IPS-15b (cell line): ENCODE results near the gene SBNO2.
"Not testable (repeated sequence)": the region's sequence is repeated elsewhere in the genome, so short reads cannot be mapped to it uniquely, and the experiment has no call there.

Experiments
- H3K27me3 ChIP-seq: one replicate; pipeline ENCODE4 v1.6.1; 2013; ENCODE audit warnings: low read length; ENCODE audit not compliant: control insufficient read depth, insufficient read depth
- H3K36me3 ChIP-seq: one replicate; pipeline ENCODE4 v1.6.1; 2013; ENCODE audit warnings: low read length; ENCODE audit not compliant: control insufficient read depth, insufficient read depth
- H3K4me1 ChIP-seq: one replicate; pipeline ENCODE4 v1.6.1; 2013; ENCODE audit warnings: mild to moderate bottlenecking, low read length; ENCODE audit not compliant: control insufficient read depth, insufficient read depth
- H3K4me3 ChIP-seq: one replicate; pipeline ENCODE4 v1.5.1; 2013; ENCODE audit warnings: low read depth, low read length
- H3K9ac ChIP-seq: one replicate; pipeline ENCODE4 v1.6.1; 2013; ENCODE audit warnings: low read depth, mild to moderate bottlenecking, low read length
- H3K9me3 ChIP-seq: one replicate; pipeline ENCODE4 v1.6.1; 2013; ENCODE audit warnings: mild to moderate bottlenecking, low read length; ENCODE audit not compliant: control insufficient read depth, insufficient read depth

The SBNO2 gene

DNA sequence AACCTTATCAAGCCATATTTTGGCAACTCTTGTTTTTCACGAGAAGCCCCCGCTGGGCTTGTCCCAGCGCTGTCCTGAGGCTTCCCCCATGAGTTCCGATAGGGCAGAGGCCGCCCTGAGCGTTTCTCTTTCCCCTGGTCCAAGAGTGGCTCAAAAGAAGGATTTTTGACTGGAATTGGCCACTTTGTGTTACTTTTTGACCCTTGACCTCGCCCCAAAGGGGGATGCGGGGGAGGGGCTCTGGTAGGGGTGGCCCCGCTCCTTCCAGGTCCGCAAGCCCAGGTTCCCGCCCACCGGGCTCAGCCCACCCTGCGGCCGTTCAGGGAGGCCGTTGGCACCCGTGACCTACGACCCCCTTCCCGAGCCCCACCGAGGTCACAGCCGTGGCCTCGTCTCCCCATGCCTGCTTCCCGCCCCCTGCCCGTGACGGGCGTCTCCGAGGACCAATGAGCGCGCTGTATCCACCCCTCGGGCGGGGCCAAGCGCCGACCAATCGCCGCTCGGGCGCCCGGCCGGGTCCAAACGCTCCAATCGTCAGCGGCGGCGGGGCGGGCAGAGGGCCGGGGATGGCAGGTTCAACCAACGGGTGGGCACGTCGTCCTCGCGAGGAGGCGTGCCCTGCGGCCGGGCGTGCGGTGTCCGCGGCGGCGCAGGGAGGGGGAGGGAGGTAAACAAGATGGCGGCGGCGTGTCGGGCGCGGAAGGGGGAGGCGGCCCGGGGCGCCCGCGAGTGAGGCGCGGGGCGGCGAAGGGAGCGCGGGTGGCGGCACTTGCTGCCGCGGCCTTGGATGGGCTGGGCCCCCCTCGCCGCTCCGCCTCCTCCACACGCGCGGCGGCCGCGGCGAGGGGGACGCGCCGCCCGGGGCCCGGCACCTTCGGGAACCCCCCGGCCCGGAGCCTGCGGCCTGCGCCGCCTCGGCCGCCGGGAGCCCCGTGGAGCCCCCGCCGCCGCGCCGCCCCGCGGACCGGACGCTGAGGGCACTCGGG lies 31.3 kb upstream of the SBNO2 start, which contains the start of gene STK11:
TSS of gene STK11 (plus strand) at position 665 of the 986 bp plus-strand sequence. CDS start 1,136 bp downstream, outside the sequence.
- peaks cover 2% of the 10 kb centered on the region for H3K27me3 ChIP-seq
- peaks cover 9% of the 10 kb centered on the region for H3K36me3 ChIP-seq
- peak within 1 kb of the TSS; percentile 76 for H3K9ac ChIP-seq
- H3K4me1 ChIP-seq = no peaks in the 10 kb centered on the region
- H3K9me3 ChIP-seq = no peaks in the 10 kb centered on the region
- H3K4me3 ChIP-seq = peak within 1 kb of the TSS; percentile 70

DNA sequence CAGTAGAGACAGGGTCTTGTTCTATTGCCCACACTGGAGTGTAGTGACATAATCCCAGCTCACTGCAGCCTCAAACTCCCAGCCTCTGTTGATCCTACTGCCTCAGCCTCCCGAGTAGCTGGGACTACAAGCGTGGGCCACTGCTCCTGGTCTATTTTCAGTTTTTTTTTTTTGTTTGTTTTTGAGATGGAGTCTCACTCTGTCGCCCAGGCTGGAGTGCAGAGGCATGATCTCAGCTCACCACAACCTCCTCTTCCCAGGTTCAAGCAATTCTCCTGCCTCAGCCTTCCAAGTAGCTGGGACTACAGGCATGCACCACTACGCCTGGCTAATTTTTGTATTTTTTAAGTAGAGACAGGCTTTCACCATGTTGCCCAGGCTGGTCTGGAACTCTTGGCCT lies 26.5 kb upstream of the SBNO2 start:
- H3K27me3 ChIP-seq, H3K4me3 ChIP-seq, H3K9ac ChIP-seq, H3K9me3 ChIP-seq, H3K4me1 ChIP-seq, H3K36me3 ChIP-seq: not testable (repeated sequence)

DNA sequence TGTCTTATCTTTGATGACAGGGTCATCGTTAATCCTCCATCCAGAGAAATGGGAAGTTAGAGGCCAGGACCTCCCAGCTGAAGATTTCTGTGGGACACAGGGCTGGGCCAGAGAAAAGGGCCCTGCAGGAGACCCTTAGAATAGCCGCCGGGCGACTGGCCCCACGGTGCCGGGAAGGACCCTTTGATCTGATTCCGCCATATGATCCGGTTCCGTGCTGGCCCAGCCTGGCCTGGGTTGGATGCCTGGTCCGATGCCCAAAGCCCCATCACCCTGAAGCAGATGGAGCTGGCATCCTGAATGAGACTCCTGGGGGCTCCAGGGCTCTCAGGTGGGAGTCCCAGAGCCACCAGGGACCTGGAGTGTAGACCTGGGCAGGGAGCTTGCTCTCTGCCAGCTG lies 25.5 kb upstream of the SBNO2 start:
- Histone ChIP-seq H3K36me3 (no peaks in the 10 kb centered on the region), H3K4me1 (no peaks in the 10 kb centered on the region), H3K27me3 (peaks cover 2% of the 10 kb centered on the region), H3K4me3 (no peak overlapping the region), H3K9ac (no peak overlapping the region), H3K9me3 (no peaks in the 10 kb centered on the region)

DNA sequence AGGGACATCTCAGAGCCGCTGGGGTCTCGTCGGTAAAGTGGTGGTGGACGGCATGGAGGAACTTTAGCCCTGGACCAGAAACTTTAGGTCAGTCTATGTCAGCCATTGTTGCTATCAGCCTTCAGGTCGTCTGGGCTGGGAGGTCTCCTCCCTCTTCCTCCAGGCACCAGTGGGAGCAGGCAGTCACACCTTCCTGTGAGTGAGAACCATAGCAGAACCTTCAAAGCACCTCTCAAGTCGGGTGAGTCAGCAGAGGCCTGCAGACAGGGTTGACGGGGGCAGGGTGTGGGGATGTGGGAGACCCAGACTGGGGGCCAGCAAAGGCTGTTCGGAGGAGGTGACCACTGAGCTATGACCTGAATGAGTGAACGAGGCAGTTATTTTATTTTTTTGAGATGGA lies 15.4 kb upstream of the SBNO2 start:
- no peaks in the 10 kb centered on the region for H3K36me3 ChIP-seq
- H3K9me3 ChIP-seq = no peaks in the 10 kb centered on the region
- no peak overlapping the region for H3K4me3 ChIP-seq
- no peak overlapping the region for H3K9ac ChIP-seq
- H3K4me1 ChIP-seq = no peaks in the 10 kb centered on the region
- H3K27me3 ChIP-seq = no peaks in the 10 kb centered on the region

DNA sequence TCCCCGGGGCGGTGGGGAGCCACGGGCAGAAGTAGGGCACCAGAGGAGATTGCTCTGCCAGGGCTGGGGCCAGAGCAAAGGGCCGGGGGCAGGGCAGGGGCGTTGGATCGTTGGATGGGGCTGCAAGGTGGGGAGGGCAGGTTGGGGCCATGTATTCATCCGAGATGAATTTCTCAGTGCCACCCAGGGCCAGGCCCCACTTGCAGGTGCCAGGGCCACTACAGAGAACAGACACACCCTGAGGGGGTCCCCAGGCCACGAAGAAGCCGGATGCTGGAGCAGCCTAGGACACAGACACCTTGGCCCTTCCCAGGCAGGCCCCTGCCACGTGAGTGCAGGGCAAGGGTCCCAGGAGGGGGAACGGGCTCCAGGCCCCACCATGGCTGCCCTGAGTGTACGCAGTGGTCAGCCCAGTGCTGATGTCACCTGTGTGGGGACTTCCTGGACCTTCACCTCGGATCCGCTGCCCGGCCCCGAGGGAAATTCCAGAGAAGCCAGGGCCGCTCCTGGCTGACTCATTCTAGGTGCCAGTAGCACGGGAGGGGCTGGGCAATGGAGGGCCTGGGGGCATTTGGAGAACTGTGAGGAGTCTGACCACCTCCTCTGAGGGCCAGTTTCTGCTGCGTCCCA lies 9.6 kb upstream of the SBNO2 start:
- Histone ChIP-seq H3K4me1 (peaks cover 3% of the 10 kb centered on the region), H3K9me3 (no peaks in the 10 kb centered on the region), H3K9ac (no peak overlapping the region), H3K27me3 (no peaks in the 10 kb centered on the region), H3K36me3 (no peaks in the 10 kb centered on the region), H3K4me3 (no peak overlapping the region)

DNA sequence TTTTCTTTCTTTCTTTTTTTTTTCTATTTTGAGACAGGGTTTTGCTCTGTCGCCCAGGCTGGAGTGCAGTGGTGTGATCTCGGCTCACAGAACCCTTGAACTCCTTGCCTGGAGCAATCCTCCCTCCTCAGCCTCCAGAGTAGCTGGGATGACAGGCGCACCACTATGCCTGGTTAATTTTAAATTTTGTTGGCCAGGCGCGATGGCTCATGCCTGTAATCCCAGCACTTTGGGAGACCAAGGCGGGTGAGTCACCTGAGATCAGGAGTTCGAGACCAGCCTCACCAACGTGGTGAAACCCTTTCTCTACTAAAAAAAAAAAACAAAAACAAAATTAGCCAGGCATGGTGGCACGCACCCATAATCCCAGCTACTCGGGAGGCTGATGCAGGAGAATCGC lies 8.7 kb upstream of the SBNO2 start:
- Histone ChIP-seq H3K9me3 (no peaks in the 10 kb centered on the region), H3K27me3 (no peaks in the 10 kb centered on the region)

DNA sequence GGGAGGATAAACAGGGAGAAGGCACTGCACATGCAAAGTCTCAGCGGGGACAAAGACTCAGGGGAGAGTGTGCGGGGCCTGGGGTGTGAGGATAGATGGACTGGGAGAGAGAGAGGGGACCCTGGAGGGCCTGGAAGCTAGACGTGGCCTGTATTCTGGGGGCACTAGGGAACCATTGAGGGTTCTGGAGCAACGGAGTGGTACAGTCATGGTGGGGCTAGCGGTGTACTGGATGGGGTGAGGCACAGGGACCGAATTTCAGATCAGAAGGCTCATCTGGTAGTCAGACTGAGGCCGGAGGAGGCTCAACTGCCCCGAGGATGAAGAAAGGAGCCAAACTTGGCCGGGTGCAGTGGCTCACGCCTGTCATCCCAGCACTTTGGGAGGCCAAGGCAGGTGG lies 8.0 kb upstream of the SBNO2 start:
- Histone ChIP-seq H3K9me3 (no peaks in the 10 kb centered on the region), H3K9ac (no peak overlapping the region)

More for the DNA sequence above, 8.7 kb upstream of the SBNO2 start:
- no peak overlapping the region for H3K4me3 ChIP-seq
- H3K36me3 ChIP-seq = no peaks in the 10 kb centered on the region
- H3K4me1 ChIP-seq = peaks cover 3% of the 10 kb centered on the region
- no peak overlapping the region for H3K9ac ChIP-seq

DNA sequence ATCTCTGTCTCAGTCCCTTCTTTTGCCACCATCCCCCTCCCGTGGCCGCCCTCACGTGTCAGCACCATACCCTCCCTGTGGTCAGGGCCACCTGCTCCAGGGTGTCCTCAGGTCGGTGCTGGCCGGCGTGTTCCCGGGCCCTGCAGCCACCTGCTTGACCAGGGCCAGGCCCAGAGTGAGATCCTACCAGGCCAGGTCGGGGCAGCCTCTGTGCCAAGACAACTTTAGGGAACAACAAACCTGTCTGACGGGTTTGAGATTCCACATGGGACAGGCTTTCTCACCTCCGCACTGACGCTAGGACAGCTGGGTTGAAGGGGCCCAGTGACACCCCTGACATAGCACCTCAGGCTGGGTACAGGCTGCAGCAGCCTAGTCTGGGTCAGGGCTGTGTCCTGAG lies 7.5 kb upstream of the SBNO2 start:
- Histone ChIP-seq H3K9me3 (no peaks in the 10 kb centered on the region), H3K4me3 (no peak overlapping the region), H3K4me1 (peaks cover 3% of the 10 kb centered on the region), H3K9ac (no peak overlapping the region), H3K27me3 (no peaks in the 10 kb centered on the region), H3K36me3 (no peaks in the 10 kb centered on the region)

More for the DNA sequence above, 8.0 kb upstream of the SBNO2 start:
- Histone ChIP-seq H3K4me1 (peaks cover 3% of the 10 kb centered on the region), H3K27me3 (no peaks in the 10 kb centered on the region), H3K36me3 (no peaks in the 10 kb centered on the region), H3K4me3 (no peak overlapping the region)

DNA sequence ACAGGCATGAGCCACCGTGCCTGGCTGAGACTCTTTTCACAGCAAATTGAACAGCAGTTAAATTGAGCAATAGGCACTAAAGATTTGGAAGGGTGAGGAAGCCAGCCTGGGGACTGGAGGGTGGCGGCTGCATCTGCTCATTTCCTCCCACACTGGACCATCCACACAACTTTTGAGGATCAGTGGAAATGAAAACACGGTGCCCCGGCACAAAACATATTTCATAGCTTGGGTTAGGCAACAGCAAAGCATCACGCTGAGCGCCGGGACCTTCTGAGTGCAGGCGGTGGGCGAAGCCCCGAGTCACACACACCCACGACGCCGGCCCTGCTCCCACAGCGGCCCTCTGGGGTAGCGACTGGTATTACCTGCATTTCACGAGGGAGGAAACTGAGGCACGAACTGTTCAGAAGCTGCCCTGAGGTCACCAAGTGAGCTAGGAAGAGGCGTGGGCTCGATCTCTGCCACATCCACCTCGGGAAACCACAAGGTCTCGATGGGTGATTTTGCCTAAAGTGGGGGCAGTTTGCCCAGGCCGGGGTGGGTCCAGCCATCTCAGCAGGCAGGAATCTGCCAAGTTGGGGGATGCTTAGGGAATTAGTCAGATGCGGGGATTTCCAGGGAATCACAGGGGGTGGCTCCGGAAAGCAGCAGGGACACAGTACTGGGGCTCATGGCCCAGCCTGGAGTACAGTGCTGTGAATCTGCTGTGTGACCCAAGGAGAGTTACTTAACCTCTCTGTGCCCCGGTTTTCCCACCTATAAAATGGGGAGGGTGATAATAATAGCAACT lies 3.5 kb upstream of the SBNO2 start:
- no peak overlapping the region for H3K9ac ChIP-seq
- peaks cover 3% of the 10 kb centered on the region for H3K4me1 ChIP-seq
- H3K4me3 ChIP-seq = no peak overlapping the region

DNA sequence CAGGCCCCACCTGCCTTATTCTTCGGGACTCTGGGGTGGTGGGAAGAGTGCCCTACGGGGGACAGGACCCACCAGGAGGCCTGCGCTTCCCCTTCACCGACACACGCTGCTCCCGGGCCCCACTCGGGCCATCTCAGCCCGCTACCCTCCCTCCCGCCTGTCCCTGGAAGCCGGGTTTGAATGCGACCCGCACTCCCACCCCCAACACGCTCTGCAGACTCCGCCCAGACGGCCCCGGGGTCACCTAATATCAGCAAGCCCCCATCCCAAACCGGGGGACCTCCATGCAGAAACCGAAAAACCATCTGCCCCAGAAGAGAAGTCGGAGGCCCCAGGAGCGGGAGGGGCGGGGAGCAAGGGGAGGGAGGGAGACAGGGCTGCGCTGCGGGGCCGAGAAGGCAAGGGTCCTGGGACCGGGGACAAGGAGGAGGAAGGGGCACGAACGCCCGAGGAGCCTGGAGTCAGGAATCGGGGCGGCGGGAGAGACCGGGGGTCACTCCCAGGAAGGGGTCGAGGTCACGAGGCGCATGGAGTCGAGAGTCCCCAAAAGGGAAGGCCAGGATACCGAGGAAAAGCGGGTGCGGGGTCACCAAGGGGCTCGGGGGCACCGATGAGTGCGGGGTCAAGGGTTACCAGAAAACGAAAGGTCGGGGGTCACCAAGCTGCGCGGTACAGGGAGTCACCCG lies 766 bp downstream of the SBNO2 start:
- Histone ChIP-seq H3K9ac (peak overlapping the region; percentile 87), H3K9me3 (no peaks in the 10 kb centered on the region), H3K4me3 (peak overlapping the region; percentile 82), H3K4me1 (peaks cover 2% of the 10 kb centered on the region), H3K36me3 (peaks cover 3% of the 10 kb centered on the region), H3K27me3 (no peaks in the 10 kb centered on the region)

More for the DNA sequence above, 3.5 kb upstream of the SBNO2 start:
- no peaks in the 10 kb centered on the region for H3K9me3 ChIP-seq
- no peaks in the 10 kb centered on the region for H3K27me3 ChIP-seq
- no peaks in the 10 kb centered on the region for H3K36me3 ChIP-seq
